NCI-H1105 (cell line): Measurements from ENCODE around the gene LRIF1.
"Not testable (repeated sequence)": the region's sequence is repeated elsewhere in the genome, so short reads cannot be mapped to it uniquely, and the experiment has no call there.

ENCODE experiments used
- DNase-seq: peaks from one replicate; lab custom pipeline; 2025; lab: John Stamatoyannopoulos, UW

LRIF1 gene, protein sequence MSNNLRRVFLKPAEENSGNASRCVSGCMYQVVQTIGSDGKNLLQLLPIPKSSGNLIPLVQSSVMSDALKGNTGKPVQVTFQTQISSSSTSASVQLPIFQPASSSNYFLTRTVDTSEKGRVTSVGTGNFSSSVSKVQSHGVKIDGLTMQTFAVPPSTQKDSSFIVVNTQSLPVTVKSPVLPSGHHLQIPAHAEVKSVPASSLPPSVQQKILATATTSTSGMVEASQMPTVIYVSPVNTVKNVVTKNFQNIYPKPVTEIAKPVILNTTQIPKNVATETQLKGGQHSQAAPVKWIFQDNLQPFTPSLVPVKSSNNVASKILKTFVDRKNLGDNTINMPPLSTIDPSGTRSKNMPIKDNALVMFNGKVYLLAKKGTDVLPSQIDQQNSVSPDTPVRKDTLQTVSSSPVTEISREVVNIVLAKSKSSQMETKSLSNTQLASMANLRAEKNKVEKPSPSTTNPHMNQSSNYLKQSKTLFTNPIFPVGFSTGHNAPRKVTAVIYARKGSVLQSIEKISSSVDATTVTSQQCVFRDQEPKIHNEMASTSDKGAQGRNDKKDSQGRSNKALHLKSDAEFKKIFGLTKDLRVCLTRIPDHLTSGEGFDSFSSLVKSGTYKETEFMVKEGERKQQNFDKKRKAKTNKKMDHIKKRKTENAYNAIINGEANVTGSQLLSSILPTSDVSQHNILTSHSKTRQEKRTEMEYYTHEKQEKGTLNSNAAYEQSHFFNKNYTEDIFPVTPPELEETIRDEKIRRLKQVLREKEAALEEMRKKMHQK

GRCh38 chr1:110963691-110964454 is at the start of gene LRIF1:
Gene LRIF1 (minus strand): TSS chr1:110963922. CDS start chr1:110963688, 234 bp downstream.
- DNase-seq: peak; percentile 97

DNA sequence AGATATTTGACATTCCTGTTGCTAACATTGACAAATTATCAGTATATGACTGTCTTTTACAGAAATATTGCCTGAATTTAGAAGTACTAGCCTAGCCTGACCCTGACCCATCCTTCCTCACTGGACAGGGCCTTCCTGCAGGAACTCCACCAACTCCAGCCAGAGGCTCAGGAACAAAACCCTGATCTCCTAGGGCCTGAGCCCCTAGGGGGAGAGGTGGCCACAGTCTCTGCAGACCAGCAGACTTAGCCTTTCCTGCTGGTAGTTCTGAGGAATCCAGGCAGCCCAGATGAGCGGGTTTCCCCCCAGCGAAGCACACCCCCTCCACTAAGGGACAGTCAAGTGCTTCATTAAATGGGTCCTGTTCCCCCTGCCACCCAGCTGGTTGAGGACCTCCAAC is 44.3 kb upstream of the LRIF1 start:
- no peak for DNase-seq

- no peak for DNase-seq
Observed at GRCh38 chr1:111006556-111006955, 42.8 kb upstream of the LRIF1 start.

- not testable (repeated sequence) for DNase-seq
Observed at GRCh38 chr1:110999607-111000006, 35.9 kb upstream of the LRIF1 start.

GRCh38 chr1:110992329-110992728 is 28.6 kb upstream of the LRIF1 start:
- DNase-seq: peak; percentile 9

GRCh38 chr1:110991295-110991694 is 27.6 kb upstream of the LRIF1 start:
- not testable (repeated sequence) for DNase-seq

DNA sequence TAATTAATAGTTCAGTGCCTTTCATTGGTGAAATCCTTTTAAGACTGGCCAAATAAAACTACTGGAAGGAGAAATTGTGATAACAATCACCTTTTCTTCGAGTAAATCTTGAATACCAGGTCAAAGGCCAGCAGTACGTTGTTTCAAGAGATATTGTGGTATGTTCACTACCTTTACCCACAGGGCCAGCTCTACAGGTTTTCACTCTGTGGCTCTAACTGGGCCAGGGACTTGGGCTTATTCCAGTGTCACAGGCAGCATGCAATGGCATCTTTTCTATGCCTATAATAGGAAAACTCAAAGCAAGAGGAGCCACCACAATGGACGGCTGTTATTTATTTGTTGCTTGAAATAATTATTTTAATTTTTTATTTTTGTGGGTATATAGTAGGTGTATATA is 26.8 kb upstream of the LRIF1 start:
- DNase-seq: no peak

GRCh38 chr1:110986407-110986891 is 22.7 kb upstream of the LRIF1 start:
- DNase-seq: no peak

GRCh38 chr1:110982320-110982719 is 18.6 kb upstream of the LRIF1 start:
- DNase-seq: no peak

GRCh38 chr1:110979154-110979553 is 15.4 kb upstream of the LRIF1 start:
- DNase-seq: no peak

DNA sequence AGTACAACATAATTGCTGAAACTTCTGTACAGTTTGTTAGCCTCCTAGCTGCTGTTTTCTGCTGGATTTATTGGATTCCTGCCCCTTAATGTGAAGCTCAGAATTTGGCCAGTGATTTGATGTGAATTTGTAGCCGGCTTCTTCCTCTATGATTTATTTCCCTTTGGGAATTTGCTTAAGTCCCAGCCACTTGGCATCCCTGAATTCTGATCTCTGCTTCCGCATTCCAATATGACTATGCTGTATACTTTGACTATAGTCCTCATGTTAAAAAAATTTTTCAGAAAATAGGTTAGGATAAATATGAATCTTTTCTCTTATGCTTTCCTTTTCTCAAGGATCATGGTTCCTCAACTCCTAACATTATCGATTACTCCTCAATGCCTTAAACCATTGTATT is 12.4 kb upstream of the LRIF1 start:
- no peak for DNase-seq

DNA sequence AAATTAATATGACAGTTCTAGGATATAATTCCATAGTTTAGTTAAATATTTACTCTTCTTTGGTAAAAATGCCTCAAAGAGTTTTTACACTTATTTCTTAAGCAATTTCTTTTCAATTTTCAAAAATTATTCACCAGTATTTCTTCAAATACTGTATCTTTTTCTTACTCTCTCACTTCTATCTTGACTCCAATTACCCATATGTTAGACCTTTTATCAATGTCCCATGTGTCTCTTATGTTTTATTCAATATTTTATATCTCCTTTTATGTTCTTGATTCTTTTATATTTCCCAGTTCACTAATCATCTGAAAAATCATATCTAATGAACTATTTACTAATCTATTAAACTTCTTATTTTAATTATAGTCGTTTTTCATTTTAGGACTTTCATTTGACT is 11.5 kb upstream of the LRIF1 start:
- no peak for DNase-seq

- no peak for DNase-seq
Observed at GRCh38 chr1:110967256-110967655, 3.5 kb upstream of the LRIF1 start.

- no peak for DNase-seq
Observed at GRCh38 chr1:110964455-110964903, 757 bp upstream of the LRIF1 start.

- peak; percentile 25 for DNase-seq
Observed at GRCh38 chr1:110962892-110963690, 631 bp downstream of the LRIF1 start.

GRCh38 chr1:110961902-110962301 is 1.8 kb downstream of the LRIF1 start:
- DNase-seq: no peak

DNA sequence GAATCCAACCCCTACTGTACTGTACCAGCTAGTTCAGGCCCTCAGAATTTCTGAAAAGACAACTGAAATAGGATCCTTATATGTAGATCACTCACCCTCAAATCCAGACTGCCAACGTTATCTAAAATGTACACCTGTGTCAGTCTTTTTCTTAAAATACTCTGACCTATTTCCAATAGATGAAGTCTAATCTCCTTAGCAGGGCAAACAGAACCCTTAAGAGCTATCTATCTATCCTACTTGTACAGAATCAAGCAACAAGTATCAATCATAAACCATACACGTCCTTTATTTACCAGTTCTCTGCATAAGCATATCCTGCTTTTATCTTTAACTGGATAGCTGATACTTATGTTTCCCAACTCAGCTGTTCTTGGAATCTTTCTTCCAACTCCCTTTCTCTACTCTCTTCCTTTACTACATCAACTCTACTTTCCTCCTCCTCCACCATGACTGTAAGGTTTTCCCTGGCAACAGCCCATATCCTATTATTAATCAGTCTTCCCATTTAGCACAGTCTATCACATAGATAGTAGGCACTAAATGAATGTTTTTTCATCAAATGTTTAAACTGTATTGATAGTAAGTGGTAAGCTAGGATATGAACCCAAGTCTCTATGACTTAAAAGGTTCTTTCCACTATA is 2.8 kb downstream of the LRIF1 start:
- no peak for DNase-seq

DNA sequence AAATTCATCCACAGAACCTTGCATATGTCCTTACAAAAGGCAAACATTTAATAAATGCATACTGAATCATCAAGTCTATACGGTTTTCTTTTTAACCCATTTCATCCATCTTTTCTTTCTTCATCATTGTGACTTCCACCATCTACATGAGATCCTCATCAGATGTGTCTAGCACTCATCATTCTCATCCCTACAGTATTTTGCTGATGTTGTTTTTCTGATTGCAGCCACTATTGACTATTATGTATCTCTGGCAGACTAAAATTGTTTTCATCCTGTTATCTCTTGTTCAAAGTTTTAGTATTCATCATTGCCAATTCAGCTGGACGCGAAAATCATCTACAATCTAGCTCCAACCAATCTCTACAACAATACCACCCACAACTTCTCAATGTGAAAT is 5.9 kb downstream of the LRIF1 start:
- DNase-seq: no peak

GRCh38 chr1:110956586-110956985 is 7.1 kb downstream of the LRIF1 start:
- no peak for DNase-seq

- no peak for DNase-seq
Observed at GRCh38 chr1:110953031-110953430, 10.7 kb downstream of the LRIF1 start.

DNA sequence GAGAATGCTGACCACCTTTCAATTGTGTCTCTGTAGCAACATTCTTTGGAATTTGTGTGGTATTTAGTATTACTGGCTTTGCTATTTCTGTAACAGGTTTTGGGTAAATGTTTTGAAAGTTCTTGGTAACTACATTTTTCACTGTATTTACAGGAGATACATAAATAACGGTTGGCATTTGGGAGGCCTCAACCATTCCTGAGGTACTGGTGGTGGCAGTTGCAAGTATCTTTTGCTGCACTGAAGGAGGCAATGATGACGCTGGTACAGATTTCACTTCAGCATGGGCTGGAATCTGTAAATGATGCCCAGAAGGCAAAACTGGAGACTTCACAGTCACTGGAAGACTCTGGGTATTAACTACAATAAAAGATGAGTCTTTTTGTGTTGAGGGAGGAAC is 11.7 kb downstream of the LRIF1 start:
- DNase-seq: no peak
